GM10266 (cell line): ENCODE results near the gene NAA25.
"Not testable (repeated sequence)": the region's sequence is repeated elsewhere in the genome, so short reads cannot be mapped to it uniquely, and the experiment has no call there.

Source experiments
- DNase-seq: peaks from one replicate; pipeline ENCODE4 v3.0.0; 2012; ENCODE audit errors: extremely low spot score
- TF ChIP-seq, protein P1 (sequence below): IDR thresholded peaks from 2 replicates; pipeline ENCODE4 v1.5.1; 2012; ENCODE audit warnings: mild to moderate bottlenecking, low read depth; ENCODE audit not compliant: control insufficient read depth, insufficient read depth; ENCODE audit errors: missing control alignments

NAA25 gene

GRCh38 chr12:112046003-112046402, 62.6 kb downstream of the NAA25 start:
- DNase-seq: no peak
- TF ChIP-seq, protein P1, sequence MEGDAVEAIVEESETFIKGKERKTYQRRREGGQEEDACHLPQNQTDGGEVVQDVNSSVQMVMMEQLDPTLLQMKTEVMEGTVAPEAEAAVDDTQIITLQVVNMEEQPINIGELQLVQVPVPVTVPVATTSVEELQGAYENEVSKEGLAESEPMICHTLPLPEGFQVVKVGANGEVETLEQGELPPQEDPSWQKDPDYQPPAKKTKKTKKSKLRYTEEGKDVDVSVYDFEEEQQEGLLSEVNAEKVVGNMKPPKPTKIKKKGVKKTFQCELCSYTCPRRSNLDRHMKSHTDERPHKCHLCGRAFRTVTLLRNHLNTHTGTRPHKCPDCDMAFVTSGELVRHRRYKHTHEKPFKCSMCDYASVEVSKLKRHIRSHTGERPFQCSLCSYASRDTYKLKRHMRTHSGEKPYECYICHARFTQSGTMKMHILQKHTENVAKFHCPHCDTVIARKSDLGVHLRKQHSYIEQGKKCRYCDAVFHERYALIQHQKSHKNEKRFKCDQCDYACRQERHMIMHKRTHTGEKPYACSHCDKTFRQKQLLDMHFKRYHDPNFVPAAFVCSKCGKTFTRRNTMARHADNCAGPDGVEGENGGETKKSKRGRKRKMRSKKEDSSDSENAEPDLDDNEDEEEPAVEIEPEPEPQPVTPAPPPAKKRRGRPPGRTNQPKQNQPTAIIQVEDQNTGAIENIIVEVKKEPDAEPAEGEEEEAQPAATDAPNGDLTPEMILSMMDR: no peak

DNA sequence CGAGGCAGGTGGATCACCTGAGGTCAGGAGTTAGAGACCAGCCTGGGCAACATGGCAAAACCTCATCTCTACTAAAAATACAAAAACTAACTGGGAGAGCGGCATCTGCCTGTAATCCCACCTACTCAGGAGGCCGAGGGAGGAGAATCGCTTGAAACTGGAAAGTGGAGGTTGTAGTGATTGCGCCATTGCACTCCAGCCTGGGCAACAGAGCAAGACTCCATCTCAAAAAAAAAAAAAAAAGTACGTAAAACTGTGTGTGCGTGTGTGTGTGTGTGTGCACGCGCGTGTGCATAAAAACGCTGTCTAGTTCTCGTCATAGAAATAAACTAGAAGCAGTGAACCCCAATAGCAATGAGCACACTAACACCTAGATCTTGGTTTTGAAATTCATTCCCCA, 72.0 kb downstream of the NAA25 start:
- not testable (repeated sequence) for DNase-seq

GRCh38 chr12:112035219-112035785, 73.3 kb downstream of the NAA25 start:
- TF ChIP-seq, protein P1: no peak
- no peak for DNase-seq

- TF ChIP-seq, protein P1: no peak
- DNase-seq: no peak
These were observed 76.3 kb downstream of the NAA25 start for GRCh38 chr12:112032292-112032691.

DNA sequence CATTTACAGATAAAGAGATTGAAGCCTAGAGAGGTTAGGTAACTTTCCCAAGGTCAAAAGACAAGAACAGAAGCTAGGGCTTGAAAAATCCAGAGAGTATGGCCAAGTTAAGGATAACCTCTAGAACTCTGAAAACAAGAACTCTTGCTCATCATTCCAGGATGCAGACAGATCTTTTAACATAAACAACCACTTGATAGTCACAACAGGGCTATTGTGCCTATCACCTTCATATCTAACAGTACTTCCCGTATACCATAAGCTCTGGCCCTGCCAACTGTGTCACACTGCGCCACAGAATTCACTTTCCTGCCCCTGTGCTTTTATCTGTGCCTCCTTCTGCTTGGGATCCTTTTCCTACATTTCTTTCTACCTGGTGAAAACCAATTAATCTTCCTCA, 77.1 kb downstream of the NAA25 start:
- TF ChIP-seq, protein P1: no peak
- DNase-seq: no peak

GRCh38 chr12:112029301-112029700, 79.3 kb downstream of the NAA25 start:
- no peak for DNase-seq
- TF ChIP-seq, protein P1: no peak

DNA sequence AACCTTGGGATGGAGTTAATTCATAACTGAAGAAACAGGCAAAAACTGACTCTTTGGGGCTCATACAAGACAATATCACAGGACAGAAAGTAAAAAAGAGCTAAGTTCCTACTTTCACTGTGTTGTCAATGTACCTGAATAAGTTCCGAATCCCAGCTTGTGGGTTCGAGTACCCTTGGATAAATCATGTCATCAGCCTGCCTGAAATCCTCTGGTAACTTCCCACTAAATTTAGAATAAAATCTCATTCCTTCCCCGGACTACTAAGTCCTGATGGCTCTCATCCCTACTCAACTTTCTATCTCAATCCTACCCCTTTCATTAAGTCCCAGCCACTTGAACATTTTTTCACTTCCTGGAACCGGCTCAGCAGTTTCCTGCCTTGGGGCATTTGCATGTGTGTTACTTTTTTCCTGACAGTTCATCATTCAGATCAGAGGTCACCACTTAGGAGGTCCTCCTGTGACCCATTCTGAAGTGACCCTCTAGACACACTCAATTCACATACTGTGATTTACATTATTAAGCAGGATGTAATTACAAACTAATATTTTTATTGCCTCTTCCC, 82.7 kb downstream of the NAA25 start:
- TF ChIP-seq, protein P1: no peak
- no peak for DNase-seq
